Tibial artery (tissue), 4 donors: ENCODE measurements around the gene MAT2A.
A peak's percentile ranks its signal among the peaks of the same experiment; 100 is the strongest.

ENCODE experiments used
- DNase-seq, 2 donors: peaks; one replicate each; pipeline ENCODE4 v3.0.0-alpha.2; 2019
- H3K27ac ChIP-seq, 2 donors: fragments of 200-600 bp; sonication (generic) in 1 of 2; 1 replicate in 1 of 2; 2 replicates in 1 of 2; pipeline ENCODE4 v1.5.1; 2018 to 2019; ENCODE audit warnings: mild to moderate bottlenecking in 1 of 2
- H3K27me3 ChIP-seq, 2 donors: fragments of 200-600 bp; sonication (generic) in 1 of 2; one replicate each; pipeline versions ENCODE4 v1.5.1 to v1.6.0; 2016 to 2019
- H3K36me3 ChIP-seq, 3 donors: fragments of 200-600 bp; sonication (generic) in 2 of 3; one replicate each; pipeline ENCODE4 v1.5.1; 2016 to 2019; ENCODE audit warnings: mild to moderate bottlenecking in 2 of 3
- H3K4me1 ChIP-seq, 4 donors: fragments of 200-600 bp; sonication (generic) in 2 of 4; 1 replicate in 3 of 4; 2 replicates in 1 of 4; pipeline ENCODE4 v1.5.1; 2016 to 2019
- H3K4me3 ChIP-seq, 2 donors: fragments of 200-600 bp; sonication (generic) in 1 of 2; 1 replicate in 1 of 2; 2 replicates in 1 of 2; pipeline ENCODE4 v1.5.1; 2018 to 2019; ENCODE audit warnings: mild to moderate bottlenecking in 2 of 2
- H3K9me3 ChIP-seq, 3 donors: fragments of 200-600 bp; sonication (generic) in 1 of 3; one replicate each; pipeline ENCODE4 v1.5.1; 2016 to 2019
- intact Hi-C: fragments of 100-400 bp; cut with DNase I; formaldehyde crosslinking; loops from one replicate; pipeline ENCODE4 v1.15.0; 2023; ENCODE audit warnings: low total_unique reads
- TF ChIP-seq, protein P1 (sequence below), 2 experiments: fragments of 200-600 bp in 1 of 2; fragments of 450-650 bp in 1 of 2; IDR thresholded peaks; one replicate each; pipeline ENCODE4 v1.5.1; 2017 to 2019; ENCODE audit warnings: antibody characterized with exemption in 2 of 2, mild to moderate bottlenecking in 1 of 2, moderate library complexity in 1 of 2

MAT2A gene

DNA sequence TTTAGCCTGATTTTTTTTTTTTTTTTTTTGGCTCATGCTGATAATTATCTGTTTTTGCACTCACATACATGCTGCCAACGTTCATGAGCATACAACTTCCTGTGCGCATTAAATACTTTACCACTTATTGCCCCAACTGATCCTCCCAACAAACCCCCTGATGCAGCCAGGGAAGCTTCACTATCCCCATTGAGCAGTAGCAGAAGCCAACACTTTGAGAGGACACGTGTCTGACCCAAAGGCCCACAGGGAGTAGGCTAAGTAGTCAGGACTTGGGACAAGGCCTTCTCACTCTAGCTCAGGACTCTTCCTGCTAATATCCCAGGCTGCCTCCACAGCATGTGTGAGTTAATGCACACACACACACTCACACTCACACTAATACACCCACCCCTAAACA lies 36.2 kb upstream of the MAT2A start:
- Histone ChIP-seq H3K27me3 (no peaks in the 10 kb centered on the region), H3K4me3 (no peak overlapping the region), H3K36me3 (no peaks in the 10 kb centered on the region), H3K9me3 (no peaks in the 10 kb centered on the region), H3K4me1 (peaks cover 0 to 38% (median 10%) of the 10 kb centered on the region in 4 donors), H3K27ac (no peak overlapping the region)
- peak in 1 of 2 donors; percentile 41 for DNase-seq
- TF ChIP-seq, protein P1, sequence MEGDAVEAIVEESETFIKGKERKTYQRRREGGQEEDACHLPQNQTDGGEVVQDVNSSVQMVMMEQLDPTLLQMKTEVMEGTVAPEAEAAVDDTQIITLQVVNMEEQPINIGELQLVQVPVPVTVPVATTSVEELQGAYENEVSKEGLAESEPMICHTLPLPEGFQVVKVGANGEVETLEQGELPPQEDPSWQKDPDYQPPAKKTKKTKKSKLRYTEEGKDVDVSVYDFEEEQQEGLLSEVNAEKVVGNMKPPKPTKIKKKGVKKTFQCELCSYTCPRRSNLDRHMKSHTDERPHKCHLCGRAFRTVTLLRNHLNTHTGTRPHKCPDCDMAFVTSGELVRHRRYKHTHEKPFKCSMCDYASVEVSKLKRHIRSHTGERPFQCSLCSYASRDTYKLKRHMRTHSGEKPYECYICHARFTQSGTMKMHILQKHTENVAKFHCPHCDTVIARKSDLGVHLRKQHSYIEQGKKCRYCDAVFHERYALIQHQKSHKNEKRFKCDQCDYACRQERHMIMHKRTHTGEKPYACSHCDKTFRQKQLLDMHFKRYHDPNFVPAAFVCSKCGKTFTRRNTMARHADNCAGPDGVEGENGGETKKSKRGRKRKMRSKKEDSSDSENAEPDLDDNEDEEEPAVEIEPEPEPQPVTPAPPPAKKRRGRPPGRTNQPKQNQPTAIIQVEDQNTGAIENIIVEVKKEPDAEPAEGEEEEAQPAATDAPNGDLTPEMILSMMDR (IDR thresholded peaks at IDR 0.05), result no peak
- intact Hi-C loops, result no loop called here

DNA sequence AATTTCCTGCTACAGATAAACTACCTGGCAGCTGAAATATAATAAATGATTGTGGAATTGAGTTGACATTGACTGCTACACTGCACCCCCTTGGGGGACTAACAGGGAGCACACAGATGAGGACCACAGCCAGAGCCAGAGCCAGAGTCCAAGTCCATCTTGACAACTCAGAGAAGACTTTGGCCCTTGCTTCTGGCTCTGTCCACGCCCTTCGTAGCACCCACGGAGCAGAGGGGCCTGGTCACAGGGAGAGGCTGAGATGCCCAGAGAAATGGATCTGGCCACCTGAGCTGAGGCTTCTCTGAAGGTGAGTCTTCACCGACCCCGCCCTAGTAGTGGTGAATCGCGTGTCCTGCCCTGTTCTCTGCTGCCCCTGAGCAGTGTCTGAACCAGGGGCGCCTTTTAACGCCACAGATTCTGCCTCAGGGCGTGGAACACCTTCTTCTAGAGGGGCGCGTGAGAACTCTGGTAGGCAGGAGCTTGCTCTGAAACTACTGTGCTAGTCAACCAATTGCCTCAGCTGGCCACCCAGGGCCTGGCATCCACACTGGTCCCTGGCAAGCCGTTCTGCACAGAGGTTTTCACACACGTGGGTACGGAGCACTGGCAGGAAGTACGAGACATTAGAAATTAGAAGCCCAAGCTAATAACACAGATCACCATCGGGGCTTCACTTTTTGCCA lies 35.7 kb upstream of the MAT2A start:
- Histone ChIP-seq H3K4me1 (peaks cover 0 to 38% (median 10%) of the 10 kb centered on the region in 4 donors), H3K9me3 (no peaks in the 10 kb centered on the region), H3K36me3 (no peaks in the 10 kb centered on the region), H3K27me3 (no peaks in the 10 kb centered on the region), H3K27ac (no peak overlapping the region), H3K4me3 (no peak overlapping the region)
- TF ChIP-seq, protein P1 (IDR thresholded peaks at IDR 0.05), result no peak
- DNase-seq, result peak in 1 of 2 donors; percentile 60
- intact Hi-C loops, result no loop called here

DNA sequence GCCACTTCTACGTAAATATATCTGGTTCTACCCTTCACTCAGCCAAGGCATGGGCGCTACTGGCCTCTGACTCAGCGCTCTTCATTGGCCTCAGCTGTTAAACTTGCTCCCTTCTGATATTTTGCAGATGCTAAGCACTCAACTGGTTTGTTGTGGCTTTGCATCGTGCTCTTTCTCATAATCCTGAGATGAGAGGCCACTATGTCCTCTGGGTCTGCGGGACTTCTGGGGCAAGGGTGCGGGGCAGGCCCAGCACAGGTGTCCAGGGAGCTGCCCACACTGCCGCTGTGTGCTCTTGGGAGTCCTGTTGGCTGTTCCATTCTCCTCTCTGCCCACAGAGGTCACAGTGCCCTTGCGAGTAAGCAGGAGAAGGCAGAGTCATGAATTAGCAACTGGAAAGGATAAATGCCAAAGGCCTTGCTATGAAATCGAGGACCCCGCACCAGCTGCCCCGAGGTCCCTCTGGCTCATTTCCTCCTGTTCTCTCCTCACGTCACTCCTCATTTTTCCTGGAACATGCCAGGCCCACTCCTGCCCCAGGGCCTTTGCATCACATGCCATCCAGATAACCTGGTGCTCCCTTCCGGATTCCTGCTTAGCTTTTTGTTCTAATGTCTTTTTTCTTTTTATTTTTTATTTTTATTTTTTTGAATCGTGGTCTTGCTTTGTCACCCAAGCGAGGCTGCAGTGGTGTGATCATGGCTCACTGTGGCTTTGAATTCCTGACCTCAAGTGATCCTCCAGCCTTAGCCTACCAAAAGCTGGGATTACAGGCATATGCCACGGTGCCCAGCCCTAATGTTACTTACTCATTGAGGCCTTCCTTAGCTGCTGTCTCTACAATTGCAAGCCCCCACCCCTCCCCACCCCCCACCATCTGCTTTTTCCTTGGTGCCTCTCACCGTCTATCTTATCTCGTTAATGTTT lies 34.9 kb upstream of the MAT2A start:
- DNase-seq, result peak in 1 of 2 donors; percentile 48
- no peak overlapping the region for H3K4me3 ChIP-seq
- intact Hi-C loops, result no loop called here
- peak overlapping the region in 1 of 2 donors; percentile 13 for H3K27ac ChIP-seq
- H3K36me3 ChIP-seq, result no peaks in the 10 kb centered on the region
- TF ChIP-seq, protein P1 (IDR thresholded peaks at IDR 0.05), result no peak
- no peaks in the 10 kb centered on the region for H3K9me3 ChIP-seq
- no peaks in the 10 kb centered on the region for H3K27me3 ChIP-seq
- peaks cover 0 to 34% (median 10%) of the 10 kb centered on the region in 4 donors for H3K4me1 ChIP-seq

DNA sequence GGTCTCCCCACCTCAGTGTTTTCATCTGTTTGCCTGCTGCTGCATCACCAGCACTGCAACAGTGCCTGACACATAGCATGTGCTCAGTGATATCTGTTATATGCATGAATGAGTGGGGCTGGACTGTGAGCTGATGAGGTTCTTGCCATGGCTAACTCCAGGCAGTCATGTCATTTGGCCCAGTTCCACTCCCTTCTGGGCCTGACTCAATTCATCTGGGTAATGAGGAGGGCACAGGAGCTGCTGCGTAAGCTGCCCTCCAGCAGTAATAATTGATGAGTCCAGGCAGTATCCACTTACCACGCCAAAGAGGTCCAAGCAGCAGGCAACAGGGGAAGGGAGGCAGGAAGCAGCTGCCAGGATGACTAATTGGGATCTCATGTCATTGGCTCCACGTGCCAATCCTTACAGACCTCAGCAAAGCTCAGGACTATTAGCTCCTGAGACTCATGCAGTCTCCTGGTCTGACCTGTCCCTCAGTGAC lies 34.1 kb upstream of the MAT2A start:
- no peaks in the 10 kb centered on the region for H3K9me3 ChIP-seq
- no peak overlapping the region for H3K4me3 ChIP-seq
- H3K4me1 ChIP-seq, result peaks cover 0 to 27% (median 7%) of the 10 kb centered on the region in 4 donors
- peak; percentile 81 for DNase-seq
- intact Hi-C loops, result no loop called here
- TF ChIP-seq, protein P1 (IDR thresholded peaks at IDR 0.05), result no peak
- no peaks in the 10 kb centered on the region for H3K27me3 ChIP-seq
- peak overlapping the region; percentile 16 to 28 for H3K27ac ChIP-seq
- no peaks in the 10 kb centered on the region for H3K36me3 ChIP-seq

DNA sequence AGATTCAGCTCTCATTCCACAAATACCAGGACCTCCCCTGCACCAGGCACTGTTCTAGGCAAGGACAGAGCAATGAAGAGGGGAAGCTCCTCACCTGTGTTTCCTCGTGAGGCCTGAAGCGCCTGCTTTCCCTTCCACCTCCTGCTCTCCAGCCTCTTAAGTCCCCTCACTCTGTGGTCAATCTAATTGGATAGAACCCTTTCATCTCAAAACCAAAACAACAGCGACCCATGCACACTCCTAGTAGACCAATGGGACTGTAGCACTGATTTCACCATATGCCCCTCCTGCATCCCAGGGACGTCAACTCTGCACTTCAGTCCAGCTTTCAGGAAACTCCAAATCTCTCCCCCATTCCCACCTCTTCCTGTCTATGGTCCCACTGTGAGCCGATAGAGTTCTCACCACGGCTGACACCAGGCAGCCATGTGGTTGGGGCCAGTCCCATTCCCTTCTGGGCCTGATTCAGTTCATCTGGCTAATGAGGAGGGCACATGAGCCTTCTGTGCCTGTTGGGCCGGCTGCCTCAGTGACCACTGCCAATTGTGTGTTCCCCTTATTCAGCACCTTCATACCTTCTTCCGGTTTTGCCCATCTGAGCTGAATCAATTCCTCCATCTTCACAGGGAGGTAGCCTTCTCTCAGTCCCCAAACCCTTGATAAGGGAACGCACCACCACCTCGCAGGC lies 33.3 kb upstream of the MAT2A start:
- Histone ChIP-seq H3K27ac (peak overlapping the region; percentile 16 to 28), H3K4me3 (no peak overlapping the region), H3K9me3 (no peaks in the 10 kb centered on the region), H3K36me3 (no peaks in the 10 kb centered on the region), H3K27me3 (no peaks in the 10 kb centered on the region), H3K4me1 (peaks cover 0 to 30% (median 7%) of the 10 kb centered on the region in 4 donors)
- intact Hi-C loops, result no loop called here
- DNase-seq, result peak in 1 of 2 donors; percentile 49
- TF ChIP-seq, protein P1 (IDR thresholded peaks at IDR 0.05), result no peak
